Glutamatergic neuron (in vitro differentiated cells): Measurements from ENCODE around the gene ELAVL3. TPM values are rescaled to one million over a fixed set of nuclear protein-coding genes. Genes with fewer than 3 reads are reported as not detected.
"Not testable (repeated sequence)": the region's sequence is repeated elsewhere in the genome, so short reads cannot be mapped to it uniquely, and the experiment has no call there.

ENCODE experiments used
- DNase-seq: peaks from one replicate; pipeline ENCODE4 v3.0.0; 2022
- H3K27ac Mint-ChIP-seq: one replicate; pipeline ENCODE4 v1.8.0; 2020; ENCODE audit warnings: mild to moderate bottlenecking, mixed read lengths, inconsistent platforms; ENCODE audit not compliant: unreplicated experiment
- H3K27me3 Mint-ChIP-seq: one replicate; pipeline ENCODE4 v1.8.0; 2020; ENCODE audit warnings: mild to moderate bottlenecking, moderate library complexity, mixed read lengths, inconsistent platforms; ENCODE audit not compliant: unreplicated experiment
- H3K36me3 Mint-ChIP-seq: one replicate; pipeline ENCODE4 v1.8.0; 2020; ENCODE audit warnings: mild to moderate bottlenecking, mixed read lengths, inconsistent platforms; ENCODE audit not compliant: unreplicated experiment
- H3K4me1 Mint-ChIP-seq: one replicate; pipeline ENCODE4 v1.8.0; 2020; ENCODE audit warnings: mild to moderate bottlenecking, low read depth, mixed read lengths, inconsistent platforms; ENCODE audit not compliant: unreplicated experiment
- H3K4me3 Mint-ChIP-seq: one replicate; pipeline ENCODE4 v1.8.0; 2020; ENCODE audit warnings: mild to moderate bottlenecking, mixed read lengths, inconsistent platforms; ENCODE audit not compliant: unreplicated experiment
- H3K9me3 Mint-ChIP-seq: one replicate; pipeline ENCODE4 v1.8.0; 2020; ENCODE audit warnings: mild to moderate bottlenecking, moderate library complexity, mixed read lengths, inconsistent platforms; ENCODE audit not compliant: unreplicated experiment
- total RNA-seq: library from RNA; stranded (reverse); fragmentation: NEBNext Ultra II Directional; extraction: Animal tissue kit (Norgen Biotek cat#: 25700); gene quantifications from one replicate; pipeline ENCODE4 v1.2.1, GENCODE V29; 2021; ENCODE audit not compliant: unreplicated experiment
- TF ChIP-seq, protein P1 (sequence below): fragments of 200-600 bp; sonication (generic); IDR thresholded peaks from one replicate; pipeline ENCODE4 v1.5.0; 2021; ENCODE audit not compliant: partially characterized antibody, unreplicated experiment

Gene ELAVL3
- total RNA-seq, 1 donor from 2014 or later: 633 TPM

DNA sequence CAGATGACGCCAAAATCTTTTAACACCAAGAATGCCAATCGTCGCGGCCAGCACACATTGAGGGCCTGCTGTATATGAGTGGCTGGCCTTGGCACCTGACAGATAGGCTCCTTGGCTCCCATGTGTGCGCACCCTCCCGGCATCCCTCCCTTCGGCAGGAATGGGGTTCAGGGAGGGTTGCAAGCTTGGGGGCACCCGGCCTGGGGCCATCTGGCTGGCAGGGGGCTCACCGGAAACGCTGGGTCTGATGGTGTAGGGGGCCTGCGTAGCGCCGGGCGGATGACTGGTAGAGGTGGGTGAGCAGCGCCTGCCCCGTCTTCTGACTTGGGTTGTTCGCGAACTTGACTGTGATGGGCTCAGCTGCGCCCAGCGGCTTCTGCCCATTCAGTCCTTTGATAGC, 23.0 kb downstream of the ELAVL3 start:
- H3K27me3 Mint-ChIP-seq: peaks cover 20% of the 10 kb centered on the region
- peaks cover 21% of the 10 kb centered on the region for H3K4me1 Mint-ChIP-seq
- H3K9me3 Mint-ChIP-seq: peaks cover 30% of the 10 kb centered on the region
- peaks cover 4% of the 10 kb centered on the region for H3K36me3 Mint-ChIP-seq
- peak overlapping the region; percentile 30 for H3K4me3 Mint-ChIP-seq
- TF ChIP-seq, protein P1, sequence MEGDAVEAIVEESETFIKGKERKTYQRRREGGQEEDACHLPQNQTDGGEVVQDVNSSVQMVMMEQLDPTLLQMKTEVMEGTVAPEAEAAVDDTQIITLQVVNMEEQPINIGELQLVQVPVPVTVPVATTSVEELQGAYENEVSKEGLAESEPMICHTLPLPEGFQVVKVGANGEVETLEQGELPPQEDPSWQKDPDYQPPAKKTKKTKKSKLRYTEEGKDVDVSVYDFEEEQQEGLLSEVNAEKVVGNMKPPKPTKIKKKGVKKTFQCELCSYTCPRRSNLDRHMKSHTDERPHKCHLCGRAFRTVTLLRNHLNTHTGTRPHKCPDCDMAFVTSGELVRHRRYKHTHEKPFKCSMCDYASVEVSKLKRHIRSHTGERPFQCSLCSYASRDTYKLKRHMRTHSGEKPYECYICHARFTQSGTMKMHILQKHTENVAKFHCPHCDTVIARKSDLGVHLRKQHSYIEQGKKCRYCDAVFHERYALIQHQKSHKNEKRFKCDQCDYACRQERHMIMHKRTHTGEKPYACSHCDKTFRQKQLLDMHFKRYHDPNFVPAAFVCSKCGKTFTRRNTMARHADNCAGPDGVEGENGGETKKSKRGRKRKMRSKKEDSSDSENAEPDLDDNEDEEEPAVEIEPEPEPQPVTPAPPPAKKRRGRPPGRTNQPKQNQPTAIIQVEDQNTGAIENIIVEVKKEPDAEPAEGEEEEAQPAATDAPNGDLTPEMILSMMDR: no peak
- DNase-seq: no peak
- H3K27ac Mint-ChIP-seq: no peak overlapping the region

DNA sequence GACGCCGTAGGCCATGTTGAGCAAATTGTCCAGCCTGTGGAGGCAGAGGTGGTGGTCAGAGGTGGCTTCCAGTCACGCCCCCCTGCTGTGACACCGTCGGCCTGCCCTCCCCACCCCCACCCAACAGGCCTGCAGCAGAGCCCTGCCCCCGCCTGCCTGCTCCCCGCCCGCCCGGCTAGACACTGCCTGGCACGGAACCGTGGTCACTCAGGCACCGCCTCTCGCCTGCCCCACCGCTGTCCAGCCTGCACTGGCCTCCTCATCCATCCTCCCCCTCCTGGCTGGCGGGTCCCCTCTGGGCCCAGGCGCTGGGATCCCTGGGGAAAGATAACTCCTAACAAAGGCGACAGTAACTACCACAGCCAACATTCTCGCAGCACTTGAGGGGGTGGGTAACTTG, 23.7 kb downstream of the ELAVL3 start:
- Mint-ChIP-seq H3K27me3 (peaks cover 25% of the 10 kb centered on the region), H3K4me1 (peaks cover 25% of the 10 kb centered on the region), H3K36me3 (peaks cover 4% of the 10 kb centered on the region), H3K4me3 (no peak overlapping the region), H3K9me3 (peaks cover 35% of the 10 kb centered on the region), H3K27ac (no peak overlapping the region)
- TF ChIP-seq, protein P1: no peak
- DNase-seq: no peak

DNA sequence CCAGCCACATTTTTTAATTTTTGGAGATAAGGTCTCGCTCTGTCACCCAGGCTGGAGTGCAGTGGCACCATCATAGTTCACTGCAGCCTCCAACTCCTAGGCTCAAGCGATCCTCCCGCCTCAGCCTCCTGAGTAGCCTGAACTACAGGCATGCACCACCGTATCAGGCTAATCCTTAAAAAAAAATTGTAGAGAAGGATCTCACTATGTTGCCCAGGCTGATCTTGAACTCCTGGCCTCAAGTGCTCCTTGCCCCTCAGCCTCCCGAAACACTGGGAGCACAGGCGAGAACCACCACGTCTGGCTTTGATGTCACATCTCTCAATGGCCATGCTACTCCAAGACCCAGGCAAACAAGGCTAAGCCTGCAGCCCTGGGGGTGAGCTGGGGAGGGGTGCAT, 24.2 kb downstream of the ELAVL3 start:
- H3K27me3 Mint-ChIP-seq: peaks cover 25% of the 10 kb centered on the region

DNA sequence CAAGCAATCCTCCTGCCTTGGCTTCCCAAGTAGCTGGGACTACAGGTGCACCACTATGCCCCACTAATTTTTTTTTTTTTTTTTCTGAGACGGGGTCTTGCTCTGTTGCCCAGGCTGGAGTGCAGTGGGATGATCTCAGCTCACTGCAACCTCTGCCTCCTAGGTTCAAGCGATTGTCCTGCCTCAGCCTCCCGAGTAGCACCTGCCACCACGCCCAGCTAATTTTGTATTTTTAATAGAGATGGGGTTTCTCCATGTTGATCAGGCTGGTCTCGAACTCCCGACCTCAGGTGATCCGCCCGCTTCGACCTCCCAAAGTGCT, 25.7 kb downstream of the ELAVL3 start:
- H3K4me1 Mint-ChIP-seq: peaks cover 24% of the 10 kb centered on the region
- not testable (repeated sequence) for H3K36me3 Mint-ChIP-seq, DNase-seq, H3K27ac Mint-ChIP-seq
- H3K27me3 Mint-ChIP-seq: peaks cover 24% of the 10 kb centered on the region
- H3K4me3 Mint-ChIP-seq: peak overlapping the region; percentile 52
- H3K9me3 Mint-ChIP-seq: peaks cover 38% of the 10 kb centered on the region

More for the DNA sequence above, 24.2 kb downstream of the ELAVL3 start:
- TF ChIP-seq, protein P1: no peak
- Mint-ChIP-seq H3K9me3 (peaks cover 35% of the 10 kb centered on the region), H3K27ac (peak overlapping the region; percentile 28), H3K4me1 (peaks cover 25% of the 10 kb centered on the region), H3K4me3 (no peak overlapping the region), H3K36me3 (peaks cover 4% of the 10 kb centered on the region)
- DNase-seq: no peak

DNA sequence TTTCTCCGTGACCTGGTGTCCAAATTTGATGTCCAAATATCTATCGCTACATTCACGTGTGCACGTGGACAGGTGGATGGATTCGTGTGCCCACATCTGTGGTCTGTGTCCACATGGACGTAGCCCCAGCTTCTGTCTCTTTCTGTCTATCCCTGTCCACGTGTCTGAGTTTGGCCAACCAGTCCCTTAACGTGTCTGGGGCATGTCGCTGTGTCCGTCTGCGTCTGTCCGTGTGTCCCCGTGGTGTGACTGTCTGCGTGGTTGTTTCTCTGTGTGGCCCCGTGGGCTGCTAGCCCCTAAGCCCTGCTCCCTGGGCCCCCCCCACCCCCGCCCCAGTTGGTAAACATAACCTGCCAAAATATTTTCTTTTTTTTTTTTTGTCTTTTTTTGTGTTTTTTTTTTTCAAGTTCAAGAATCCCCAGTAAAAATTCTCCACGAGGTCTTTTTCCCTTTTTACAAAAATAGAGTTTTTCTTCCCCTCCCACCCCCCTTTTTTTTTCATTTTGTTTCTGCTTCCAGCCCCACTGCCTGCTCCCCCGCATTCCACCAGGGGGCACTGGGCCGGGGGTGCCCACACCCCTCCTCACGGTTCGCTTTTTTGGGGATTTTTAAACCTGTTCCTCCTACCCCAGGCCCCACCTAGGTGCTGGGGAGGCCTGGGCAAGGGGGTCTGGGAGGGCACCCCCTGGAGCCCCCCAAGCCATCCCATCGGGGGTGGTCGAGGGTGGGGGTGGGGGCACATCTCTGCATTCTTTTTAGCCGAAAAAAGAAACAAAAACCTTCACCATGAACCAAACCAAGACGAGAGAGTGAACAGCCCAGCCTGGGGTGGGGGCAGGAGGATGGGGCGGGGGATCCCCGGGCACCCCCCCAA, 27.1 kb downstream of the ELAVL3 start:
- H3K27ac Mint-ChIP-seq: peak overlapping the region; percentile 98
- H3K9me3 Mint-ChIP-seq: peaks cover 30% of the 10 kb centered on the region
- TF ChIP-seq, protein P1: peak; percentile 58
- H3K4me3 Mint-ChIP-seq: peak overlapping the region; percentile 68
- DNase-seq: peak; percentile 54
- H3K27me3 Mint-ChIP-seq: peaks cover 24% of the 10 kb centered on the region
- peaks cover 4% of the 10 kb centered on the region for H3K36me3 Mint-ChIP-seq
- peaks cover 24% of the 10 kb centered on the region for H3K4me1 Mint-ChIP-seq
